Airway epithelial cell (primary cell): ENCODE results near the gene CBLL2. TPM values are rescaled to one million over a fixed set of nuclear protein-coding genes. Genes with fewer than 3 reads are reported as not detected.

Experiments
- total RNA-seq: library from RNA; depleted of rRNA; stranded (reverse); fragments of >200 nt; gene quantifications from 2 replicates; pipeline ENCODE4 v1.2.3, GENCODE V29; 2015

Gene CBLL2, protein sequence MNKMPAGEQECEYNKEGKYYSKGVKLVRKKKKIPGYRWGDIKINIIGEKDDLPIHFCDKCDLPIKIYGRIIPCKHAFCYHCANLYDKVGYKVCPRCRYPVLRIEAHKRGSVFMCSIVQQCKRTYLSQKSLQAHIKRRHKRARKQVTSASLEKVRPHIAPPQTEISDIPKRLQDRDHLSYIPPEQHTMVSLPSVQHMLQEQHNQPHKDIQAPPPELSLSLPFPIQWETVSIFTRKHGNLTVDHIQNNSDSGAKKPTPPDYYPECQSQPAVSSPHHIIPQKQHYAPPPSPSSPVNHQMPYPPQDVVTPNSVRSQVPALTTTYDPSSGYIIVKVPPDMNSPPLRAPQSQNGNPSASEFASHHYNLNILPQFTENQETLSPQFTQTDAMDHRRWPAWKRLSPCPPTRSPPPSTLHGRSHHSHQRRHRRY
- not detected in 2 replicates for total RNA-seq

DNA sequence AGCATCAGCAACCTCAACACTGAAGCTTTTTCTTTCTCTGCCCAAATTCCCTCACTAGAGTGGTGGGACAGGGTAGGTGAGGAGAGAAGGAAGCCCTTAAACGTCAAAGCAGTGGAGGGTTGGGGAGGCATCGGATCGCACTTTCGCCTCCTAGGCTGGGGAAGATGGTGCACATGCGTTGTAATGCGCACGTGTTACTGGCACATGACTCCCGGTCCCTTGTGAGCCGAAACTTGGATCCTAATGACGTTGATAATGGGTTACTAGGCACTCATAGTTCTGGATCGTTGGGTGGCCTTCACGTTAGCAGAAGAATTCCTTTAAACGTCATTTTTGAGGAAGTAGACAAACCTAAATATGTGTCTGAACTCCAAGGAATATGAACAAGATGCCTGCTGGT, at the start of gene CBLL2:
Gene CBLL2, plus strand, starts transcription at position 301 of the 400 bp plus-strand sequence. Its CDS starts 79 bp downstream, at position 380.

Other genes starting within 250 kb of the CBLL2 start
- gene PHEX, start 240.6 kb upstream of the CBLL2 start, total RNA-seq: 1.2 and 2.4 TPM in 2 replicates